Breast epithelium (tissue), 4 donors: ENCODE measurements around the gene NUPR1. TPM values are rescaled to one million over a fixed set of nuclear protein-coding genes. Genes with fewer than 3 reads are reported as not detected.
"Not testable (repeated sequence)": the region's sequence is repeated elsewhere in the genome, so short reads cannot be mapped to it uniquely, and the experiment has no call there.

Experiments used
- DNase-seq, 2 donors: peaks; one replicate each; pipeline ENCODE4 v3.0.0-alpha.2; 2019; ENCODE audit warnings: low spot score in 2 of 2
- H3K27ac ChIP-seq, 2 donors: fragments of 200-600 bp; sonication (generic) in 1 of 2; one replicate each; pipeline ENCODE4 v1.5.1; 2016 to 2019; ENCODE audit warnings: mild to moderate bottlenecking in 1 of 2
- H3K27me3 ChIP-seq, 2 donors: fragments of 200-600 bp; sonication (generic) in 1 of 2; one replicate each; pipeline versions ENCODE4 v1.5.1 to v1.6.0; 2017 to 2019; ENCODE audit warnings: control low read depth in 1 of 2, mild to moderate bottlenecking in 1 of 2
- H3K36me3 ChIP-seq: fragments of 200-600 bp; one replicate; pipeline ENCODE4 v1.5.1; 2019
- H3K4me1 ChIP-seq, 2 donors: fragments of 200-600 bp; sonication (generic); one replicate each; pipeline ENCODE4 v1.5.1; 2016 to 2019; ENCODE audit warnings: control low read depth in 1 of 2
- H3K4me3 ChIP-seq, 3 donors: fragments of 200-600 bp; sonication (generic); 1 replicate in 2 of 3; 2 replicates in 1 of 3; pipeline ENCODE4 v1.5.1; 2016 to 2019; ENCODE audit warnings: mild to moderate bottlenecking in 3 of 3, moderate library complexity in 2 of 3
- H3K9me3 ChIP-seq, 2 donors: fragments of 200-600 bp; sonication (generic) in 1 of 2; one replicate each; pipeline ENCODE4 v1.5.1; 2016 to 2019; ENCODE audit warnings: control low read depth in 1 of 2
- CTCF ChIP-seq, 3 donors: fragments of 450-650 bp; IDR thresholded peaks; one replicate each; pipeline ENCODE4 v1.5.1; 2016 to 2017; ENCODE audit warnings: antibody characterized with exemption in 3 of 3, mild to moderate bottlenecking in 3 of 3, moderate library complexity in 3 of 3
- POLR2A ChIP-seq: fragments of 450-650 bp; IDR thresholded peaks from one replicate; pipeline ENCODE4 v1.6.1; 2016; ENCODE audit warnings: antibody characterized with exemption, mild to moderate bottlenecking, moderate library complexity
- POLR2AphosphoS5 ChIP-seq, 3 donors: sonication (generic); formaldehyde crosslinking; IDR thresholded peaks; one replicate each; pipeline ENCODE4 v1.6.1; 2017; ENCODE audit warnings: antibody characterized with exemption in 3 of 3
- intact Hi-C: fragments of 100-400 bp; cut with DNase I; formaldehyde crosslinking; loops from one replicate; pipeline ENCODE4 v1.15.1; 2023; ENCODE audit warnings: low total_unique reads
- total RNA-seq, 3 donors: library from RNA; depleted of rRNA; stranded (reverse); fragments of >200 nt; gene quantifications; one replicate each; pipeline ENCODE4 v1.1.0, GENCODE V29; 2016

NUPR1 gene
- total RNA-seq, 3 donors from 2014 or later, result 34.2 to 57.0 (median 47.5) TPM

DNA sequence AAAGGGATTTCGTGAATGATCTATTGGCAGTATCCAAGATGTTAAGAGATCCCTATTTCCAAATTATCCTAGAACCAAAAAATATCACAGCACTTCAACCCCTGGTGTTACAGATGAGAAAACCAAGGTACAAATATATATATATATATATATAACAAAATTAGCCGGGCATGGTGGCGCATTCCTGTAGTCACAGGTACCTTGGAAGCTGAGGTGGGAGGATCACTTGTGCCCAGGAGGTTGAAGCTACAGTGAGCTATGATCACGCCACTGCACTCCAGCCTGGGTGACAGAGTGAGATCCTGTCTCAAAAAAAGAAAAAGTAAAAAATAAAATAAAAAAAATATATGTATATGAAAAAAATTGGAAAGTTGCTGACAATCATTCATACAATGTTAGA lies 46.3 kb downstream of the NUPR1 start:
- no peaks in the 10 kb centered on the region for H3K27me3 ChIP-seq
- no peak for TF ChIP-seq CTCF (IDR thresholded peaks at IDR 0.05)
- no peak for TF ChIP-seq POLR2AphosphoS5 (IDR thresholded peaks at IDR 0.05)
- TF ChIP-seq POLR2A, result no peak
- H3K4me3 ChIP-seq, result peak overlapping the region in 2 of 3 donors; percentile 97
- no peak for DNase-seq
- peak overlapping the region; percentile 95 to 98 for H3K27ac ChIP-seq
- H3K36me3 ChIP-seq, result no peaks in the 10 kb centered on the region
- intact Hi-C loops, result loop anchor here (10.0 kb wide), 1 partner anchor 52 kb away; no protein-coding TSS in a partner anchor
- no peaks in the 10 kb centered on the region for H3K4me1 ChIP-seq
- H3K9me3 ChIP-seq, result no peaks in the 10 kb centered on the region

DNA sequence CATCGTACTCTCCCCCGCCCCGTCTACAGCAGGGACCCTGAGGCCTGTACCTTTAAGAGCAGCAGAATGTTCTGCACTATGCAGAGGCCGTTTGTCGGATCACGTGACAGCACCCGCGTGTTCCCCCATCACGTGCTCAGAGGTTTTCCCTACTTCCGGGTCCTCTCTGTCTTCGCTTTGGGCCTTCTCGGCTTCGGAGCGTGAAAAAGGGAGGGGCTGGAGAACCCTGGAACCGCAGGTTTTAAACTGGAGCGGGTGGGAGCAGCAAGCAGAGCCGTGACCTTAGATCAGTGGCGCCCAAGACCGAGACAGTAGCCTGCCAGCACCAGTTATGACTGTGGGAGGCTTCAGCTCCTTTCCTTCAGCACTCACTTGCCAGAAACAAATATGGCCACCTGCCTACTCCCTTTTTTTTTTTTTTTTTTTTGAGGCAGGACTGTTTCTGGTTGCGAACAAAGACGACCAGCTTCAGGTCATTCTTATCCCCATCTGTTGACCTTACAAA lies 46.8 kb downstream of the NUPR1 start, which contains the start of gene CLN3:
Gene CLN3 (minus strand): TSS at position 105 of the 505 bp plus-strand sequence. CDS start 315 bp downstream, outside the sequence.
- no peaks in the 10 kb centered on the region for H3K4me1 ChIP-seq
- TF ChIP-seq POLR2A, result no peak
- peak; percentile 86 to 94 (median 86) for TF ChIP-seq POLR2AphosphoS5 (IDR thresholded peaks at IDR 0.05)
- peak in 1 of 3 donors; percentile 37 for TF ChIP-seq CTCF (IDR thresholded peaks at IDR 0.05)
- DNase-seq, result peak; percentile 91 to 92
- peak within 1 kb of the TSS; percentile 95 to 98 for H3K27ac ChIP-seq
- no peaks in the 10 kb centered on the region for H3K36me3 ChIP-seq
- peak within 1 kb of the TSS; percentile 90 to 97 (median 97) for H3K4me3 ChIP-seq
- intact Hi-C loops, result loop anchor here (10.0 kb wide), 1 partner anchor 53 kb away; no protein-coding TSS in a partner anchor
- H3K9me3 ChIP-seq, result no peaks in the 10 kb centered on the region
- H3K27me3 ChIP-seq, result no peaks in the 10 kb centered on the region

DNA sequence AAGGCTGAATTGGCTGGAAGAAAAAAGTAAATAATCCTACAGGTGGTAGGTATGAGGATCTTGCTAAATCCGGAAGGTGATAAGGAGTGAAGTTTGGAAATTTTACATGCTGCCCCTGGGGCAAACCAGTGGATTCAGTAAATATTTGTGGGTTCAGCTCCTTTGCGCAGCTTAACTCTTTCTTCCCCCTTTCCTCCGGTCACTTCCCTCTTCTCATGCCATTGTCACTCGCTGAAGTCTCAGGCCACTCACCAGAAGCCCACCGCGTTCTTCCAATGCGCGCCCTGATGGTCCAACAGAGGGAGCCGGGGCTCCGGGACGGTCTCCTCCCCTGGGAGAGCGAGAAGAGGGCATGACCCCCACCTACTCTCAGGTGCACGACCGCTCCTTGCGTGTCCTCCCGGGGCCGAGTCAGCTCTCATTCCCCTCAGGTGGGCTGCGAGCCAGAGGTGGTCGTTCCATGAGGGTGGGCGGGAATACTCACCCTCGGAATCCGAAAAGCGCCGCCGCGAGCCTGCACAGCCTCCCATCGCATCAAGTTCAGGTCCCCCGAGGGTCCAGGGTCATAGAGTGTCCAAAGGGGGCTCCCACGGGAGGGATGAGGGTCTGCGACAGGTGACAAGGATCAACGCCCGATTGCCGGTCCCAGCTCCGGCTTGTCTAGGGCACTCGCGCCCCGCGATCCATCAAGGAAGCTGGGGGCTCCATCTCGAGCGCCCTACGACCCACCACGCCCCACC lies 47.4 kb downstream of the NUPR1 start:
- no peak for TF ChIP-seq POLR2A
- no peak for TF ChIP-seq POLR2AphosphoS5 (IDR thresholded peaks at IDR 0.05)
- peak in 1 of 3 donors; percentile 19 for TF ChIP-seq CTCF (IDR thresholded peaks at IDR 0.05)
- Histone ChIP-seq H3K4me3 (peak overlapping the region; percentile 90 to 97 (median 97)), H3K27ac (peak overlapping the region; percentile 95 to 98), H3K9me3 (no peaks in the 10 kb centered on the region), H3K4me1 (no peaks in the 10 kb centered on the region), H3K27me3 (no peaks in the 10 kb centered on the region), H3K36me3 (no peaks in the 10 kb centered on the region)
- peak in 1 of 2 donors; percentile 40 for DNase-seq
- intact Hi-C loops, result loop anchor here (10.0 kb wide), 1 partner anchor 53 kb away; no protein-coding TSS in a partner anchor

GRCh38 chr16:28486266-28486665 lies 52.5 kb downstream of the NUPR1 start:
- intact Hi-C loops, result loop anchor here (10.0 kb wide), 1 partner anchor 139 kb away; no protein-coding TSS in a partner anchor
- no peaks in the 10 kb centered on the region for H3K36me3 ChIP-seq

DNA sequence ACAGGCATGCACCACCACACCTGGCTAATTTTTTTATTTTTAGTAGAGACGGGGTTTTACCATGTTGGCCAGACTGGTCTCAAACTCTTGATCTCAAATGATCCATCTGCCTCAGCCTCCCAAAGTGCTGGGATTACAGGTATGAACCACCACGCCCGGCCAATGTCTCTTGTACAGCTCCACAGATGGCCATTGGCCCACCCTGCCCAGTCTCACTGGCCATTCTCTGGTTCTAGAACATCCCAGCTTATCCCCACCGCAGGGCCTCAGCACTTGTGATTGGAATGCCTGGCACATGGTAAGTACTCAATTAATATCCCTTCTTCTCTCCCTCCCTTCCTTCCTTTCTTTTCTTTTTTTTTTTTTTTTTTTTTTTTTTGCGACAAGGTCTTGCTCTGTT lies 55.4 kb downstream of the NUPR1 start:
- not testable (repeated sequence) for H3K36me3 ChIP-seq, DNase-seq

More at GRCh38 chr16:28486266-28486665, 52.5 kb downstream of the NUPR1 start:
- TF ChIP-seq CTCF (IDR thresholded peaks at IDR 0.05), result no peak
- TF ChIP-seq POLR2AphosphoS5 (IDR thresholded peaks at IDR 0.05), result no peak
- no peak for TF ChIP-seq POLR2A
- no peak overlapping the region for H3K4me3 ChIP-seq
- H3K9me3 ChIP-seq, result no peaks in the 10 kb centered on the region
- H3K4me1 ChIP-seq, result no peaks in the 10 kb centered on the region
- no peaks in the 10 kb centered on the region for H3K27me3 ChIP-seq
- no peak for DNase-seq
- H3K27ac ChIP-seq, result no peak overlapping the region

More for the DNA sequence above, 55.4 kb downstream of the NUPR1 start:
- intact Hi-C loops, result loop anchor here (10.0 kb wide), 1 partner anchor 141 kb away; no protein-coding TSS in a partner anchor
- H3K27me3 ChIP-seq, H3K27ac ChIP-seq, H3K4me1 ChIP-seq, H3K9me3 ChIP-seq, H3K4me3 ChIP-seq: not testable (repeated sequence)

Other genes with a start within 250 kb of the NUPR1 start
- gene SBK1, start 246.4 kb downstream of the NUPR1 start, total RNA-seq, result 1 to 10 TPM in 2 of 3 donors, under 1 TPM in 1; 0.16 to 1.5 (median 1.3) TPM
- 1 to 10 TPM in 2 of 3 donors, not detected in 1; 2.6 to 3.3 TPM for gene NPIPB6, start 175.5 kb downstream of the NUPR1 start, total RNA-seq
- 100 to 1,000 TPM; 143 to 191 (median 188) TPM for gene EIF3CL, start 135.1 kb downstream of the NUPR1 start, total RNA-seq
- not detected for gene NPIPB7, start 66.6 kb downstream of the NUPR1 start, total RNA-seq
- 10 to 100 TPM; 25.1 to 39.1 (median 38.7) TPM for gene CLN3, start 46.9 kb downstream of the NUPR1 start, total RNA-seq
- gene APOBR, start 44.3 kb downstream of the NUPR1 start, total RNA-seq, result 1 to 10 TPM in 2 of 3 donors, under 1 TPM in 1; 0.66 to 3.1 (median 2.9) TPM
- not detected for gene IL27, start 32.1 kb downstream of the NUPR1 start, total RNA-seq
- 10 to 100 TPM; 28.5 to 35.8 (median 28.8) TPM for gene SGF29, start 14.9 kb upstream of the NUPR1 start, total RNA-seq
- 1 to 10 TPM in 2 of 3 donors, under 1 TPM in 1; 0.73 to 1.6 (median 1.3) TPM for gene SULT1A2, start 58.1 kb upstream of the NUPR1 start, total RNA-seq
- 10 to 100 TPM; 25.6 to 54.1 (median 33.4) TPM for gene SULT1A1, start 71.1 kb upstream of the NUPR1 start, total RNA-seq
- gene NPIPB8, start 99.1 kb upstream of the NUPR1 start, total RNA-seq, result not detected
- gene EIF3C, start 172.5 kb upstream of the NUPR1 start, total RNA-seq, result 100 to 1,000 TPM; 203 to 259 (median 214) TPM
- gene NPIPB9, start 212.8 kb upstream of the NUPR1 start, total RNA-seq, result 10 to 100 TPM in 1 of 3 donors, 1 to 10 TPM in 2; 6.4 to 12.3 (median 6.6) TPM